Stimulated activated CD4-positive, alpha-beta T cell treated with anti-CD3 and anti-CD28 coated beads, TNF-alpha, amount 100 ng/mL, for 24 hours (primary cell): ENCODE data around the gene MLLT10.

Experiments
- DNase-seq, 3 experiments: peaks; one replicate each; pipeline ENCODE4 v3.0.0-alpha.2; 2020; ENCODE audit warnings: low read depth in 3 of 3

The MLLT10 gene

GRCh38 chr10:21533467-21534279, at the start of gene MLLT10:
Gene MLLT10, plus strand, starts transcription at chr10:21534232. Its CDS starts 413 bp downstream, at chr10:21534645.
- peak; percentile 78 to 88 (median 85) for DNase-seq

- DNase-seq, result no peak
Observed at GRCh38 chr10:21487416-21488180, 46.4 kb upstream of the MLLT10 start.

- no peak for DNase-seq
Observed at GRCh38 chr10:21488246-21488956, 45.6 kb upstream of the MLLT10 start.

- DNase-seq, result no peak
Observed at GRCh38 chr10:21488957-21489446, 45.0 kb upstream of the MLLT10 start.

- DNase-seq, result no peak
Observed at GRCh38 chr10:21490028-21490710, 43.9 kb upstream of the MLLT10 start.

- DNase-seq, result no peak
Observed at GRCh38 chr10:21490711-21491105, 43.3 kb upstream of the MLLT10 start.

GRCh38 chr10:21492421-21492820, 41.6 kb upstream of the MLLT10 start:
- no peak for DNase-seq

- no peak for DNase-seq
Observed at GRCh38 chr10:21493784-21494183, 40.2 kb upstream of the MLLT10 start.

- peak in 1 of 3 experiments; percentile 32 for DNase-seq
Observed at GRCh38 chr10:21494191-21495001, 39.6 kb upstream of the MLLT10 start.

- no peak for DNase-seq
Observed at GRCh38 chr10:21495002-21495751, 38.9 kb upstream of the MLLT10 start.

GRCh38 chr10:21495752-21496342, 38.2 kb upstream of the MLLT10 start:
- DNase-seq, result peak; percentile 72 to 85 (median 79)

GRCh38 chr10:21496343-21497176, 37.5 kb upstream of the MLLT10 start:
- peak in 1 of 3 experiments; percentile 52 for DNase-seq

- peak in 1 of 3 experiments; percentile 34 for DNase-seq
Observed at GRCh38 chr10:21497177-21497807, 36.7 kb upstream of the MLLT10 start.

GRCh38 chr10:21498377-21498776, 35.7 kb upstream of the MLLT10 start:
- no peak for DNase-seq

GRCh38 chr10:21498986-21499385, 35.0 kb upstream of the MLLT10 start:
- no peak for DNase-seq

GRCh38 chr10:21499701-21500577, 34.1 kb upstream of the MLLT10 start:
- DNase-seq, result no peak

- no peak for DNase-seq
Observed at GRCh38 chr10:21500578-21500910, 33.5 kb upstream of the MLLT10 start.
